Activated CD8-positive, alpha-beta memory T cell treated with anti-CD3 and anti-CD28 coated beads, Interleukin-2, amount 50 U/mL, for 4 hours (primary cell): Measurements from ENCODE around the gene KREMEN2.

ENCODE experiments used
- DNase-seq: peaks from one replicate; pipeline ENCODE4 v3.0.0-alpha.2; 2020

Gene KREMEN2

DNA sequence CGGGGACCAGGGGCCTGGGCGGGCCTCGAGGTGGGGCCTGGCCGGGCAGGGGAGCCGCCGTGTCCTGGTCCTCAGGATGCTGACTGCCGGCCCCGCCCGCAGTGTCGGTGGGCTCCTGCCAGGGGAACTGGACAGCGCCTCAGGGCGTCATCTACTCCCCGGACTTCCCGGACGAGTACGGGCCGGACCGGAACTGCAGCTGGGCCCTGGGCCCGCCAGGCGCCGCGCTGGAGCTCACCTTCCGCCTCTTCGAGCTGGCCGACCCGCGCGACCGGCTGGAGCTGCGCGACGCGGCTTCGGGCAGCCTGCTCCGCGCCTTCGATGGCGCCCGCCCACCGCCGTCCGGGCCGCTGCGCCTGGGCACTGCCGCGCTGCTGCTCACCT lies 2.7 kb downstream of the KREMEN2 start:
- no peak for DNase-seq

DNA sequence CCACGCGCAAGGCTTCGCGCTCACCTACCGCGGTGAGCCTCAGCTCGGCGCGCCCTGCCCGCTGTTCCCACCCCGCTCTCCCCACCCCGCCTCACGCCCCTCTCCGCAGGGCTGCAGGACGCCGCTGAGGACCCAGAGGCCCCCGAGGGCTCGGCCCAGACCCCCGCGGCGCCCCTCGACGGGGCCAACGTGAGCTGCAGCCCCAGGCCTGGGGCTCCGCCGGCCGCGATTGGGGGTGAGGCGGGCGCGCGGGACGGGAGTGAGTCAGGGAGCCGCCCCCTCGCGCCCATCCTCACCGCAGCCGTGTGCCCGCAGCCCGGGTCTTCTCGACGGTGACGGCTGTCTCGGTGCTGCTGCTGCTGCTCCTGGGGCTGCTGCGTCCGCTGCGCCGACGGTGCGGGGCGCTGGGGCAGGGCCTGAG lies 3.1 kb downstream of the KREMEN2 start:
- no peak for DNase-seq

DNA sequence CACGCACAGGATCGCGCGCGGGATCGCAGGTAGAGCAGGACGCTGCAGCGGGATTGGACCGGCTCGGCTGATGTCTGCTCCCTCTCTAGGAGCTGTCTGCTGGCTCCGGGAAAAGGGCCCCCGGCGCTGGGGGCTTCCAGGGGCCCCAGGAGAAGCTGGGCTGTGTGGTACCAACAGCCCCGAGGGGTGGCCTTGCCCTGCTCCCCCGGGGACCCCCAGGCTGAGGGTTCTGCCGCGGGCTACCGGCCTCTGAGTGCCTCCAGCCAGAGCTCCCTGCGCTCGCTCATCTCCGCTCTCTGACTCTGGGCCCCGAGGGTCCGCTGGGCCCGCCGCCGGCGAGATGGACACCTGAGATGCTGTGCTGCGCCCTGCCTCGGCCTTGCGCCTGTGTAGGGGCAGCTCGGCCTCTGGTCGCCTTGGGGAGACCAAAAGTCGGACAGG lies 3.7 kb downstream of the KREMEN2 start:
- DNase-seq: no peak

DNA sequence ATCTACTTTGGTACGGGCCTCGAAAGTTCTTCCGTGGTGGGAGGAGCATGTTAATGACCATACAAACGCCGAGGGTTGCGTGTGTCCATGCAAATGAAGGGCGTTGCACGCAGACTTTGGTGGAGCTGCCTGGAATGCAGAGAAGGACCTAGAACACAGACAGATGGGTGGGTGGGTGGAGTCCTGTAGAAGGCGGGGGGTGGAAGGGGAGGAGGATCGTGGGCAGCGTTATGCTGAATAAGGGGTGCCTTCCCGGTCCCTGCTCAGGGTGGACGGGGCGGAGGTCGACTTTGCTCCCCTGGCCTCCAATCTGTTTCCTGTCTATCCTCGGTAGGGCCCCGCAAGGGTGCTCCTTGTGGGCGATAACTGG lies 4.3 kb downstream of the KREMEN2 start:
- DNase-seq: no peak

DNA sequence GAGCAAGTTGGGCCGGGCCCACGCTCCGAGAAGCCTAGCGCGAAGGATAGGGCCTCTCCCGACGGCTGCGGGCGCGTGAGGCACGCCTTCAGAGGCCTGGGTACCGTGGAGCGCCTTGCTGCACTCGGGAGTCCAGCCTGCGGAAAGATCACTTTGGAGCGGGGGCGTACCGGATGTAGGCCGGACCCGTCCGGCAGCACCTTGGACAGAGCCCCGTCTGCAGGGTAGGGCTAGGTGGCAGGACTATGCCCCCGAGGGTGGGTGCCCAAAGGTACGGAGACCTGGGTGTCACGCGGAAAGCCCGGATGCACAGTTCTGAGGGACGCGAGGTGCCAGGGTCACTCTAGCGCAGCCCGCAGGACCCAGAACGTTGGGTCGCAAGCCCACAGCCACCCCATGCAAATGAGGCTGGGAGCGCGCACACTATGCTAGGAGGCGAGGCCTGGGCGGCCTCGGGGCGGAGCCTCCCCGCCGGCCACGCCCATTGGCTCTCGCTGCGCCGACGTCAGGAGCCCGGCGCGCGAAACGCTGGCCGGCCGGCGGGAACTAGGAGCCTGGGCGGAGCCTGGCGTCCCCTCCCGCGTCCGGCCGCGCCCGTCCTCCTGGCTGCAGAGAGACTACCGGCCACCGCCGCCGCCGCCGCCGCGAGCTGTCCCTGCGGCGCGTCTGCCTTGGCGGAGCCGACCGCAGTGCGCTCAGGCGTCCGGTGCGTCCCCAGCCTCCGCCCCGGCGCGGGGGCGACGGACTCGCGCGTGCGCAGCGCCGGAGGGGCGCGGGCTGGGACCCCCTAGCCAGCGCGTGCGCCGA lies 4.9 kb downstream of the KREMEN2 start, which contains the start of gene PAQR4:
PAQR4 (plus strand) TSS at position 611 of the 807 bp plus-strand sequence. CDS start 327 bp downstream, outside the sequence.
- DNase-seq: peak; percentile 73

DNA sequence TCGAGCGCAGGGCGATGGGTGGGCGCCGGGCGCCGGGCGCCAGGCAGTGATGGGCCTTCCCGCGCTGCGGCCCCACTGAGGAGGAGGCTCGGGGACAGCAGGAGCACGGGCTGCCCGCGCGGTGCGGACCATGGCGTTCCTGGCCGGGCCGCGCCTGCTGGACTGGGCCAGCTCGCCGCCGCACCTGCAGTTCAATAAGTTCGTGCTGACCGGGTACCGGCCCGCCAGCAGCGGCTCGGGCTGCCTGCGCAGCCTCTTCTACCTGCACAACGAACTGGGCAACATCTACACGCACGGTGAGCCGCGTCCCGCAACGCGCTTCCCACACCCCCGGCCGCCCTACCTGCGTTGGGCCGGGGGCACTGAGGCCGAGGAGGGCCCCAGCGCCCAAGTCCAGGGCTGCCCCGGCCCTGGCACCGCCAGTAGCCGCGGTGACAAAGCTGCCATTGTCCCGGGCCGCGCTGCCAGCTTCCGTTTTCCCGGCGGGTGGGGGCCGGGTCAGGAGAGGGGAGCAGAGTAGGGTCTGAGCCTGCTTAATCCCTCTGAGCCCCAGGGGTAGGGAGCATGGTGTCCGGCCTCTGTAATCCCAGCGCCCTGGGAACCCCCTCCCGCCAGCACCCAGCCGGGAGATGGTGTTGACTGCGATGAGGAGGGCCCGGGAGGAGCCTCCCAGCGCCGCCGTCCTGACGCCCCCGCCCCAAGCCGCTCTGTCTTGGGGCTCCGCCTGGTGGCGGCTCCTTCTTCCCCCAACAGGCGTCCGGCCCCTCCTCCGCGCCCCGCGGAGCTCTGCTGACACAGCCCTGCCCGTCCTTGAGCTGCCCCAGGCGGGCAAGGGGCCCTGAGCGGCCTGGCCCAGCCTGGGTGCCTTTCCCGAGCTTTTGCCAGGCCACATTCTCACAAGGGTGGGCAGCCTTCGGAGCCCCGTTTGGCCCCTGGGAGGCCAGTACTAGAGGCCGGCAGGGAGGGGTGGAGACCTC lies 5.8 kb downstream of the KREMEN2 start:
- peak; percentile 65 for DNase-seq

DNA sequence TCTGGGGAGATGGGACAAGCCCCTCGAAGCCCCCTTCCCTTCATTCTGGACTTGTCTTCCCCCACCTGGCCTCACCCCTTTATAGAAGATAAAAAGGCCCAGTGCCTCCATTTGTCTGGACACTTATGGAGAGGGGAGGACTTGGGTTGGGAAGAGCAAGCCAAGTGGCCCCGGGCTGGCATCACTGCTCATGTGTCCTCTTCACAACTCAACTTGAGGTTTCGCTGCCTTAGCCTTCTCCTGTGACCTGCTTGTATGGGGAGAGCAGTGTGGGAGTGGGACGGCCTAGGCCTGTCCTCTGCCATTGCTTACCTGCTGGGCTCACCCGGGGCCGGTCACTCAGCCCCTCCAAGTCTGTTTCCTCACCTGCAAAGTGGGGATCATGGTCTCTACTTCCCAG lies 6.5 kb downstream of the KREMEN2 start:
- DNase-seq: no peak

DNA sequence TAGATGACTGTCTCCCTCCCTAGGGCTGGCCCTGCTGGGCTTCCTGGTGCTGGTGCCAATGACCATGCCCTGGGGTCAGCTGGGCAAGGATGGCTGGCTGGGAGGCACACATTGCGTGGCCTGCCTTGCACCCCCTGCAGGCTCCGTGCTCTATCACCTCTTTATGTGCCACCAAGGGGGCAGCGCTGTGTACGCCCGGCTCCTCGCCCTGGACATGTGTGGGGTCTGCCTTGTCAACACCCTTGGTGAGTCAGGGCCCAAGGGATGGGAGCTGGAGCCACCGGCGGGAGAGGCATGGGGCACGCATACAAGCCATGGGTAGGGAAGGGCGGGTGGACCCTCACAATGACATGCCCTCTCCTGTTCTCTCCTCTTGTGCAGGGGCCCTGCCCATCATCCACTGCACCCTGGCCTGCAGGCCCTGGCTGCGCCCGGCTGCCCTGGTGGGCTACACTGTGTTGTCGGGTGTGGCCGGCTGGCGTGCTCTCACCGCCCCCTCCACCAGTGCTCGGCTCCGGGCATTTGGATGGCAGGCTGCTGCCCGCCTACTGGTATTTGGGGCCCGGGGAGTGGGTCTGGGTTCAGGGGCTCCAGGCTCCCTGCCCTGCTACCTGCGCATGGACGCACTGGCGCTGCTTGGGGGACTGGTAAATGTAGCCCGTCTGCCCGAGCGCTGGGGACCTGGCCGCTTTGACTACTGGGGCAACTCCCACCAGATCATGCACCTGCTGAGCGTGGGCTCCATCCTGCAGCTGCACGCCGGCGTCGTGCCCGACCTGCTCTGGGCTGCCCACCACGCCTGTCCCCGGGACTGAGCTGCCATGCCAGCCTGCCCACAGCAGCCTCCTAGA lies 7.3 kb downstream of the KREMEN2 start:
- no peak for DNase-seq

DNA sequence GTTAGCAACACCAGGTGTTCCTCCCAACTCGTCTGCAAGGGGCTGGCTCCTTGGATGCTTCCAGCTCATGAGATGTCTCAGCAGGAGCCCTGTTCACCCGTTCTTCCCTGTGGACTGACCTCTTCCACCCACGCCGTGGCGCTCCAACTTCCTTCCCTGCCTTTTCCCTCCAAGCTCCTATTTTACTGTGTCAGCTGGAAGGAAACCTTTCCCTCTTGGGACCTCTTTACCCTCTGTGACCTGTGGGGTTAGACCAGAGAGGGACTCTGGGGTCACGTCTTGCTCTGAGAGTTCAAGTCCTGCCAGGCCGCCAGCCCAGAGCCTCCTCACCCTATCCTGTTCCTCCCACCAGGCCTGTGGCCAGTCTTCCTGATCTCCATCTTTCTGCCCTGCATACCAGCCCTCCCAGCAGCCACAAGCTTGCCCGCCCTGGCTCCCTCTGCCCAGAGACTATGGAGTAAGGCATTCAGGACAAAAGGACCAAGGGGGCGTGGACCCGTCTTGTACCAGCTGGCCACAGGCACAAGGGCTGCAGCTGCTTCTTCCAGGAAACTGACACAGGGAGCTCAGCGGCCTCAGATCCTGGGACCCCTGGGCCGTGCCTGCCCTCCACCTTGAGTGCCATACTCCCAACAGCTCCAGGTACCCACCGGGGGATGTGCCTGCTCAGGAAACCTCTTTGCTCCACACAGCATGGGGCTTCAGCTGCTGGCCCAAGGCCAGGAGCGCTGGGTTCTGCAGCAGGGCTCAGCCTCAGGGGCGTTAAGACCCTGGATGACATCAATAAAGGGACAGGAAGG lies 8.1 kb downstream of the KREMEN2 start:
- DNase-seq: no peak

DNA sequence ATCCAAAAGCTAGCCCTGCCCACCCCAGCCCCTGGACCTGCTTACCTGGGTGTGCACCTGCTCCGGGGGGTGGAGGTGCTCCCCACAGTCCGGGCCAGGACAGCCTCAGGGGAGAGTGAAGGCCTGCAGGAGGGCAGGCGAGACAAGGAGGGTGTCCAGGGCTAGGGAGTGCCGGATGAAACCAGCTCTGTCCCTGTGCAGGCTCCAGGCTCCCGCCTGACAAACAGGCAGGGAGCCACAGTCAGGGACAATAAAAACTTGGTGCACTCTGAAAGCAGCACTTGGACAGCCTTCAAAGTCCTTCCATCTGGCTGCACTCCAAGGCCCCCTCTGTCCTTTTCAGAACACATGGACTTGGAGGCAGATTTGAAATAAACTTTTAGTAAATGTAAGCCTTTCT lies 9.0 kb downstream of the KREMEN2 start:
- no peak for DNase-seq

DNA sequence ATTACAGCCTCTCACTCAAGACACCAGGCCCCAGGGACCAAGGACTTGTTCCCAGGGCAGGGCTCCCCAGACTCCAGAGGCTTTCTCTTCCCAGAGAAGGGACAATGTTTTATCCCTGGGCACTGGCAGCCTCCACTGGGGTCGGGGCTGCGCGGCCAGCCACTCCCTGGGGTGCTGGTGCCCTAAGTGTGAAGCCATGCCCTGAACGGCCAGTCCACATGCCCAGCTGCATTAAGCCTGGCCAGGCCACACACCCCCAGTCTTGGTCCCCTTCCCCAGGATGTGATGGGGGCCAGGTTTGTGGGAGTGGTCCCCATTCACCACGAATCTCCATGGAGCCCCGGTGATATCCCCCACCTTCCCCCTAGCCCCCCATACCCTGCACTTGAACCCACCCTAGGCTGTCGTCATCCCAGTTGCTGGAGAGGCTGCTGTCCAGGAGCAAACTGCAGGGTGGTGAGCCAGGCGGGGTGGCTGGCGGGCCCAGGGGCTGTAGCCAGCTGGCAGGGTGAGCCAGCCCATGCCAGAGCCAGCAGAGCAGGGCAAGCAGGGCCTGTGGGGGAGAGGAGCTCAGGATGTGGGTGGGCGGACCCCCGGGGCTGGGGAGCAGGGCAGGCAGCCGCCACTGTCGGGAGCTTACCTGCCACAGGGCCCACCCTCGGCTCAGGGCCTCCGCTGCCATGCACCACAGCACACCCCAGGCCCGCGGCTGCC lies 9.7 kb downstream of the KREMEN2 start:
- no peak for DNase-seq

DNA sequence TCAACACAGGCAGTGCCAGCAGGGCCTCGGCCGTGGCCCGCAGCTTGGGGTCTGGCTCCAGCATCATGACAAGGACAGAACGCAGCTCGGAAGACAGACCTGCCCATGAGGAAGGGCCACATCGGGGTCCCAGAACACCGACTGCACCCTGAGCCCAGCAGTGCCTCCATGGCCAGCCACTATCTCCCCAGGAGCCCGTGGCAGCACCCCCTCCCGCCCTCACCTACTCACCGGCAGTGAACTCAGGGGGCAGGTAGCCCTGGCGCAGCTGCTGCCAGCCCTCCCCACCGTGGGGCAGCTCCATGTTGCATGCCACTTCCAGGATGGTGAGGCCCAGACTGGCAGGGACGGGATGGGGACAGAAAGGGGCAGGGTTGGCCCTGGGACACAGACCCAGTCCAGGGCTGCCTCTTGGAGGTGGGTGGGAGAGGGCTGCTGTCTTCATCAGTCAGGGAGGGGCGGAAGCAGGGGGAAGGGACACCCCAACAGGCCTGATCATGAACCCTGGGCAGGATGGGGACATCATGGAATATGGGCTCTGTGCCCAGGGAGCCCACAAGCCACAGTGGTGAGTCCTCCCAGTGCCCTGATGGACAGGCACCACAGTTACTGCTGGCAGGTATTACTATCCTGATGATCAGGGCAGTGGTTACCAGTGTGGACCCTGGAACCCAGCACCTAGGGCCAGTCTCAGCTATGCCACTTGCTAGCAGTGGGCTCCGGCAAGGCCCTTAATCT lies 10.4 kb downstream of the KREMEN2 start:
- DNase-seq: no peak

DNA sequence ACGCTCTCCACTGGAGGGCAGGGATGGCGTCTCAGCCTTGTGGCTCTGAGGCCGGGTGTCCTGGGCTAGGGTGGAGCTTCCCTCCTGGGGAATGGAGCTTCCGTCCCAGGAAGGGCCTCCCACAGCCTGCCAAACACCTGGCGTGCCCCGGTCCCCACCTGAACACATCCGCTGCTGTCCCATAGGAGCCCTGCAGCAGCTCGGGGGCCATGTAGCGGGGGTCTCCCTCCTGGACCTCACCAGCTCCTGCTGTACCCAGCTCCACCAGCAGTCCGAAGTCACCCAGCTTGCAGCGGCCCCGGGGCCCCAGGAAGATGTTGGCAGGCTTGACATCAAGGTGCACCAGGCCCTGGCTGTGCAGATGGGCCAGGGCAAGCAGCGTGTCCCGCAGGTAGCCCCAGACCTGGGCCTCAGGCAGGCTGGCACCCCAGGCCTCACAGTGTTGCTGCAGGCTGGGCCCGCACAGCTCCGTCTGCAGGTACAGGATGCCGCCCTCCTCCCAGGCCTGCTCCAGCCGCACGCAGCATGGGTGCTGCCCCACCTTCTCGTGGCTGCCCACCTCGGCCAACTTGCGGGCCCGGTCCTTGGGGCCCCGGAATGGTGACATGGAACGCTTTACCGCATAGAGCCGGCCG lies 11.2 kb downstream of the KREMEN2 start:
- no peak for DNase-seq

DNA sequence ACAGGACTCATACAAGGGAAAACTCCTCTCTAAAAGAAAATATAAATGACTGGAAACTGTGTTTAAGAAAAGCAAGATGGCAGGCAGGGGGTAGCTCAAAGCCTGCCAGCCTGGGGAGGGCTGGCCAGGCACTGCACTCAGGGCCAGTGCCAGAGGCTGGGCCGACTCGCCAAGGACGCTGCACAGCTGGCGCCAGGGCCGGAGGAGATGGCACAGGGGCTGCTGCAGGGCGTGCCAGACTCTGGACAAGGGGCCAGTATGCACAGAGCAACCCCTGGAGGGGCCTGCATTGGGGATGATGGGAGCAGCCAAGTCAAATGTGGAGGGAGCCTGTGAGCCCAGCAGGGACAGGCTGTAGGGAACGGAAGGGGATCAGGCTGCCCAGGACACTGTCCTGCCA lies 12.1 kb downstream of the KREMEN2 start:
- no peak for DNase-seq

DNA sequence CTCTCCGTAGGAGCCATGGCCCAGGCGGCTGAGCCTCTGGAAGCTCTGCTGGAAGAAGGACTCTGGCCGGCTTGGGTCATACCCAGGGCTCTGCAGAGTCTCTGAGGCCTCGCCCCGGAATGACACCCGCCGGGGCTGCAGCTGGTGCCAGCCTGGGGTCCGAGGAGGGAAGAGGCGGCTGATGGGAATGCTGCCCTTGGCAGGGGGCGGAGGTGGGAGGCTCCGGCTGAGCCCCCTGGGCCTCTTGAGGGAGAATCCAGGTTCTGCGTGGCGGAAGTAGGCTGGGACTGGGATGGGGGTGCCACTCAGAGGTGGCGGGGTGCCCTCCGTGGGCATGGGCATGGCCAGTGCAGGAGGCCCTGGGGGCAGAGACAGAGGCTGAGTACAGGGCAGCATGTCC lies 12.6 kb downstream of the KREMEN2 start:
- DNase-seq: no peak

DNA sequence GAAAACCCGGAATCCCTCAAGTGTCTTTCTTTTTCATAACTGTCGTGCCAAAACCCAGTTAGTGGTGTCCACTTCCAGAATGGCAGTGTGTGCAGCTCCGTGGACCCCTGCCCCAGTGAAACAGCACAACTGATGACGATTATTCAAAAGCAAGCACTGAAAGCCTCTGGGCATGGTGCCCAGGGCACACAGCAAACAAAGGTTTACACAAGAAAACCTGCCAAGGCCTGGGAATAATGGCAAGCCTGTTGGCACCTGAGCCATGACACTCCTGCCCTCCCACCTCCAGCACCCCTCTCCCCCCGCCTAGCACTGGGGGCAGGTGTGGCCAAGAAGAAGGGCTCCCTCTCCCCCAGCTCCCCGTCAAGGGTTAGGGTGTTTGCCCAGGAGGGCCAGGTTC lies 13.4 kb downstream of the KREMEN2 start:
- no peak for DNase-seq

DNA sequence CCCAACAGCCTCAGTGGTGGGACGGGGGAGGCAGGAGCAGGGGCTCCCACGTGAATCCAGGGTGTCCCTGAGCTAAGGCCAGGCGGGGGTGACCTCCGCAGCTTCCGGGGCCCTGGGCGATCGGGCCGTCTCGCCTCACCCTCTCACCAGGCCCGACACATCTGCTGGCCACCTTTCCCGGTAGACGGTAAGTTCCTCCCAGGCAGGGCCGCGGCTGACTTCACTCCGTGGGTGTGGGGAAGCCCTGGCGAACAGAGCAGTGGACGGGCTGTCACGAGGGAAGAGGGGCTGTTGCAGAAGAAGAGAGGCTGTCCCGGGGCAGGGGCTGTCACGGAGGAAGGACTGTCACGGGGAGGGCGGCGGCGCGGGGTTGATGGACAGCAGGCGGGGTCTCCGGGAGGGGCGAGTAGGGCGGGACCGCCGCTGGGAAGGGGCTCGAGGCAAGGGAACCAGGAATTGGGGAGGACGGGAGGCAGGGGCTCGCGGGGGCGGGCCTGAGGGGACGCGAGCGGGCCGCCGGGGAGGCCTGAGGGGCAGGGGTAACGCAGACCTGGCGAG lies 15.7 kb downstream of the KREMEN2 start:
- no peak for DNase-seq

DNA sequence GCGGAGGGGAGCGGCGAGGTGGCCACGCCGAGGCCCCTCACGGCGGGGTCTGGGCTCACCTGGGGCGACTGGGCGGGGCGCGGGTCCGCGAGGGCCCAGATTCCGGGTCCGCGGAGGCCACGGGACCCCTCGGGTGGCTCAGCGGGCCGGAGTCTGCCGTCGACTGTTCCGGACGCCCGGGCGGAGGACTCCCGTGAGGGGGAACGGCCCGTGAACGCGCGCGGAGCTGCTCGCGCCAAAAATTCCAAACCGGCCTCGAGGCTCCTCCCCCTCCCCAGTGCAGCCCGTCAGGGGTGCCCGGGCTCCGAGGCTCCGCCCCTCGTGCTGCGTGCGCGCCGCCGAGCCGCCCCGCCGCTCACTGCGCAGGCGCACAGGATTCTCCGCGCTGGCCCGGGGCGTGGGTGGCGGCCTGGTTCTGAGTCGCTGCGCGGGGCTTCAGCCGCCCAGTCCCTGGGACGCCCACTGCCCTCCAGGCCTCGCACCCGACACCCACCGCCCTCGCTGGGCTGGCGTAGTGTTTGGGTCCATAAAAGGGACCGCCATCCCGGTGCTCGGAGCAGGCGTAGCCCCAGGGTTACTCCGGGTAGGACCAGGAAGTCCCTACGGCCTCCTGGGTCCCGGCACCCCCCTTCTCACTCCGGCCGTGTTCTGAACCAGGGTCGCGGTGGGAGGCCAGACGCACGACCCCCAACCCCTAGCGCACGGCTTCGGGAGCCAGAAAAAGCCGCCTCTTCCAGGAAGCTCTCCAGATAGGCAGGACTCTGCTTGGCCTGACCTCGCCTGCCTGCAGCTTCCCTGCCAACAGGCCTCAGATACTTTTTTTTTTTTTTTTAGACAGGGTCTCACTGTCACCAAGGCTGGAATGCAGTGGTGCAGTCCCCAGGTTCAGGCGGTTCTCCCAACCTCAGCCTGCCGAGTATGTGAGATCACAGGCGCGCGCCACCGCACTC lies 16.4 kb downstream of the KREMEN2 start, which contains the start of gene PKMYT1:
PKMYT1 (minus strand) TSS at position 220 of the 950 bp plus-strand sequence. CDS start 789 bp downstream, outside the sequence.
- DNase-seq: peak; percentile 95
